B cell (primary cell): Measurements from ENCODE around the gene ENTHD1. TPM values are rescaled to one million over a fixed set of nuclear protein-coding genes. Genes with fewer than 3 reads are reported as not detected.

Source experiments
- ATAC-seq: fragments of 200-7000 bp; cut with Tn5 transposase; one replicate; pipeline ENCODE4 v1.10.0; 2021; ENCODE audit warnings: low read depth, mild to moderate bottlenecking, moderate number of reproducible peaks, moderate library complexity
- CTCF ChIA-PET: fragments of 350-600 bp; sonication (Branson Sonifier 250); formaldehyde crosslinking; loops from one replicate; lab custom pipeline; 2021; ENCODE audit warnings: antibody characterized with exemption, inconsistent platforms; lab: Charles Lee
- POLR2A ChIA-PET: fragments of 350-600 bp; sonication (Branson Sonifier 250); formaldehyde crosslinking; loops from one replicate; lab custom pipeline; 2021; ENCODE audit warnings: antibody characterized with exemption; lab: Charles Lee
- DNase-seq: peaks from one replicate; pipeline ENCODE4 v3.0.0; 2013
- H2AFZ ChIP-seq: 2 replicates; pipeline ENCODE4 v1.6.1; 2012; ENCODE audit warnings: mild to moderate bottlenecking, low read depth, low read length; ENCODE audit not compliant: insufficient read depth, poor library complexity, severe bottlenecking
- H3K27ac ChIP-seq, 2 donors: 1 replicate in 1 of 2; 2 replicates in 1 of 2; pipeline ENCODE4 v1.5.1; 2012 to 2013; ENCODE audit warnings: low read length in 2 of 2, mild to moderate bottlenecking in 2 of 2, moderate library complexity in 1 of 2
- H3K27me3 ChIP-seq, 4 experiments: fragments of 200-600 bp in 1 of 4; sonication (generic) in 1 of 4; replicated peaks in 1 of 4; 1 replicate in 2 of 4; 2 replicates in 2 of 4; pipeline versions ENCODE4 v1.6.1 to v1.7.0; 2013 to 2016; ENCODE audit warnings: low read length in 3 of 4, mild to moderate bottlenecking in 2 of 4, mixed read lengths in 1 of 4, moderate library complexity in 1 of 4; ENCODE audit not compliant: insufficient read depth in 4 of 4, control insufficient read depth in 3 of 4; ENCODE audit errors: control extremely low read depth in 1 of 4
- H3K36me3 ChIP-seq, 2 experiments: replicated peaks in 1 of 2; 1 replicate in 1 of 2; 2 replicates in 1 of 2; pipeline versions ENCODE4 v1.6.1 to v1.7.1; 2013; ENCODE audit warnings: low read length in 1 of 2; ENCODE audit not compliant: insufficient read depth in 2 of 2, control insufficient read depth in 1 of 2; ENCODE audit errors: control extremely low read depth in 1 of 2, extremely low read depth in 1 of 2
- H3K4me1 ChIP-seq, 2 donors: fragments of 200-600 bp in 1 of 2; sonication (generic) in 1 of 2; 1 replicate in 1 of 2; 2 replicates in 1 of 2; pipeline versions ENCODE4 v1.5.1 to v1.6.1; 2013 to 2017; ENCODE audit warnings: low read length in 2 of 2; ENCODE audit not compliant: control insufficient read depth in 2 of 2, insufficient read depth in 2 of 2
- H3K4me2 ChIP-seq: replicated peaks from 2 replicates; pipeline ENCODE3; 2012; ENCODE audit warnings: mild to moderate bottlenecking, low read depth, low read length; ENCODE audit not compliant: poor library complexity, severe bottlenecking
- H3K4me3 ChIP-seq, 5 experiments: fragments of 200-600 bp in 1 of 5; sonication (generic) in 1 of 5; 1 replicate in 3 of 5; 2 replicates in 2 of 5; pipeline versions ENCODE4 v1.5.1 to v1.7.0; 2011 to 2016; ENCODE audit warnings: low read length in 4 of 5, mild to moderate bottlenecking in 4 of 5, low read depth in 2 of 5, control low read depth in 1 of 5, moderate library complexity in 1 of 5; ENCODE audit not compliant: insufficient read depth in 1 of 5; ENCODE audit errors: control extremely low read depth in 1 of 5, extremely low read depth in 1 of 5
- H3K79me2 ChIP-seq: fragments of 200-600 bp; sonication (generic); one replicate; pipeline ENCODE4 v1.6.0; 2016; ENCODE audit warnings: low read length; ENCODE audit not compliant: control insufficient read depth, insufficient read depth
- H3K9ac ChIP-seq: fragments of 200-600 bp; sonication (generic); 2 replicates; pipeline ENCODE4 v1.6.1; 2017; ENCODE audit warnings: mild to moderate bottlenecking, low read length, moderate library complexity
- H3K9me3 ChIP-seq, 3 donors: one replicate each; pipeline versions ENCODE4 v1.6.1 to v1.7.1; 2013; ENCODE audit warnings: low read length in 2 of 3; ENCODE audit not compliant: control insufficient read depth in 2 of 3, insufficient read depth in 1 of 3; ENCODE audit errors: control extremely low read depth in 1 of 3
- H4K20me1 ChIP-seq: 2 replicates; pipeline ENCODE4 v1.6.0; 2012; ENCODE audit warnings: mild to moderate bottlenecking, low read length; ENCODE audit not compliant: insufficient read depth, control insufficient read depth, poor library complexity, severe bottlenecking
- H3K27ac Mint-ChIP-seq: one replicate; pipeline ENCODE4 v1.8.0; 2021; ENCODE audit warnings: mixed read lengths
- H3K27me3 Mint-ChIP-seq: one replicate; pipeline ENCODE4 v1.8.0; 2021; ENCODE audit warnings: mixed read lengths
- H3K4me1 Mint-ChIP-seq: one replicate; pipeline ENCODE4 v1.8.0; 2021; ENCODE audit warnings: mixed read lengths
- H3K4me3 Mint-ChIP-seq: one replicate; pipeline ENCODE4 v1.8.0; 2021; ENCODE audit warnings: mixed read lengths
- H3K9me3 Mint-ChIP-seq: one replicate; pipeline ENCODE4 v1.8.0; 2022; ENCODE audit warnings: mixed read lengths; ENCODE audit not compliant: insufficient read depth
- EZH2 ChIP-seq: IDR thresholded peaks from 2 replicates; pipeline ENCODE4 v1.6.1; 2012; ENCODE audit warnings: borderline replicate concordance, low read depth, mild to moderate bottlenecking, moderate library complexity, low read length; ENCODE audit not compliant: insufficient read depth, poor library complexity, severe bottlenecking
- WGBS: methylation state at CpG from one replicate; pipeline ENCODE4 v1.1.5; 2013; ENCODE audit warnings: missing lambda C conversion rate; ENCODE audit not compliant: insufficient coverage; 5-methylcytosine and 5-hydroxymethylcytosine counted together
- intact Hi-C: fragments of 100-400 bp; cut with micrococcal nuclease; formaldehyde crosslinking; loops from one replicate; pipeline ENCODE4 v1.10.0; 2022
- polyA plus RNA-seq: library from polyadenylated mRNA; depleted of rRNA; stranded (reverse); fragments of >200 nt; gene quantifications from 2 replicates; pipeline ENCODE4 v1.2.3, GENCODE V29; 2012
- total RNA-seq, 2 donors: library from RNA; stranded (reverse); fragments of 120-200 nt in 1 of 2; gene quantifications; 1 replicate in 1 of 2; 2 replicates in 1 of 2; pipeline versions ENCODE4 v1.2.3 to v1.2.4, GENCODE V29; 2013 to 2022
- TF ChIP-seq, protein P1 (sequence below): fragments of 200-600 bp; IDR thresholded peaks from one replicate; pipeline ENCODE4 v1.8.0; 2022; ENCODE audit warnings: antibody characterized with exemption, mild to moderate bottlenecking

The ENTHD1 gene
- total and polyA plus RNA-seq, 2 donors (not counting 1 experiment from before 2014, with no cell fraction given) = not detected

DNA sequence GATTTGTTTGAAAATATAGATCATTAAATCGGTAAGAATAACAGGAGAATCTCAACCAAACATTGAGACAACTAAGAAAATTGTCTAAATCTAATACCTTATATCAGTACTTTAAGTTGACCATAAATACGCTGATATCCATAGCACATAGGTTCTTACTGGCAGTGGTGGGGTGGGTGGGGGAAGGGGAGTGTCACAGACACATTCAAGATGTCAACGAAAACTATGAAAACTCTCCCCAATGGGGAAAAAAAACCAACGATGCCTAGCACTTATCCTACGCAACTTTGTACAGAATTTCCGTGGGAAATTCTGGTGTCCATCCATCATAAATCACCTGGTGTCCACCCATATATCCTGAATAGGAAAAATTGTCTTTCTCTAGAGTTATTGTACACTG lies 13.5 kb upstream of the ENTHD1 start:
- no peak overlapping the region for H3K27ac Mint-ChIP-seq
- H3K4me1 ChIP-seq = peaks cover 11 to 20% of the 10 kb centered on the region in 2 donors
- no peaks in the 10 kb centered on the region for H3K27me3 ChIP-seq
- H2AFZ ChIP-seq = no peak overlapping the region
- intact Hi-C loops = no loop called here
- no peak for ATAC-seq
- DNase-seq = no peak
- peaks cover 0 to 3% of the 10 kb centered on the region in 2 experiments for H3K36me3 ChIP-seq
- peaks cover 97% of the 10 kb centered on the region for H3K79me2 ChIP-seq
- no peaks in the 10 kb centered on the region for H3K27me3 Mint-ChIP-seq
- H3K9me3 Mint-ChIP-seq = no peaks in the 10 kb centered on the region
- no peaks in the 10 kb centered on the region for H3K9me3 ChIP-seq
- no peak overlapping the region for H3K4me3 Mint-ChIP-seq
- H3K4me3 ChIP-seq = no peak overlapping the region
- no peak overlapping the region for H3K4me2 ChIP-seq
- H3K9ac ChIP-seq = no peak overlapping the region
- no CpG with 5 or more reads among the region's 6 CpGs for WGBS
- CTCF ChIA-PET = interaction anchor here (0.6 kb wide), 1 partner anchor 27 kb away, joined by 3 read pairs; no protein-coding TSS in a partner anchor
- peaks cover 5% of the 10 kb centered on the region for H4K20me1 ChIP-seq
- H3K4me1 Mint-ChIP-seq = peaks cover 58% of the 10 kb centered on the region
- H3K27ac ChIP-seq = no peak overlapping the region
- POLR2A ChIA-PET = no interaction called here
- no peak for TF ChIP-seq EZH2
- TF ChIP-seq, protein P1, sequence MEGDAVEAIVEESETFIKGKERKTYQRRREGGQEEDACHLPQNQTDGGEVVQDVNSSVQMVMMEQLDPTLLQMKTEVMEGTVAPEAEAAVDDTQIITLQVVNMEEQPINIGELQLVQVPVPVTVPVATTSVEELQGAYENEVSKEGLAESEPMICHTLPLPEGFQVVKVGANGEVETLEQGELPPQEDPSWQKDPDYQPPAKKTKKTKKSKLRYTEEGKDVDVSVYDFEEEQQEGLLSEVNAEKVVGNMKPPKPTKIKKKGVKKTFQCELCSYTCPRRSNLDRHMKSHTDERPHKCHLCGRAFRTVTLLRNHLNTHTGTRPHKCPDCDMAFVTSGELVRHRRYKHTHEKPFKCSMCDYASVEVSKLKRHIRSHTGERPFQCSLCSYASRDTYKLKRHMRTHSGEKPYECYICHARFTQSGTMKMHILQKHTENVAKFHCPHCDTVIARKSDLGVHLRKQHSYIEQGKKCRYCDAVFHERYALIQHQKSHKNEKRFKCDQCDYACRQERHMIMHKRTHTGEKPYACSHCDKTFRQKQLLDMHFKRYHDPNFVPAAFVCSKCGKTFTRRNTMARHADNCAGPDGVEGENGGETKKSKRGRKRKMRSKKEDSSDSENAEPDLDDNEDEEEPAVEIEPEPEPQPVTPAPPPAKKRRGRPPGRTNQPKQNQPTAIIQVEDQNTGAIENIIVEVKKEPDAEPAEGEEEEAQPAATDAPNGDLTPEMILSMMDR = no peak

DNA sequence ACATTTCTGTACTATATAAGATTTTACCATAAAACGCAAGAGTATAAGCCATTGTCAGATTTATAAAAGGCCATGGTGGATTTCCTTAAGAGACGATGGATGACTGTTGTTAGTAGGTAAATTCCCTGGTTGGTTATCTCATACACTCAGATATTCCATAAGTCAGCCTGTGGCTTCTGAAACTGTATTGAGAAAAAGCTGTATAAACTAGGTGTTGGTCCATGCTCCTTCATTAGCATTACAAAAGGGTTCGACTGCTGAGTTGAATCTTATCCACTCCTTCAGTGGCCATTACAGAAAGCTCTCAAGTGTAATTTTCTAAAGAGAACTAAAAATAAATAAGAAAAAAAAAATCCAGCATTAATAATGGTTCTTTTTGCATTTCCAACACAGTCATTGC lies 12.6 kb upstream of the ENTHD1 start:
- Histone ChIP-seq H3K36me3 (peaks cover 0 to 3% of the 10 kb centered on the region in 2 experiments), H3K27me3 (no peaks in the 10 kb centered on the region), H3K79me2 (peaks cover 97% of the 10 kb centered on the region), H3K4me1 (peaks cover 19 to 26% of the 10 kb centered on the region in 2 donors), H4K20me1 (peaks cover 5% of the 10 kb centered on the region), H3K4me2 (no peak overlapping the region), H3K9me3 (no peaks in the 10 kb centered on the region), H3K27ac (no peak overlapping the region), H3K4me3 (no peak overlapping the region), H2AFZ (no peak overlapping the region), H3K9ac (no peak overlapping the region)
- no peak for ATAC-seq
- CTCF ChIA-PET = interaction anchor here (0.6 to 1.1 kb wide), 2 partner anchors 20 to 28 kb away, joined by 3 to 4 read pairs; no protein-coding TSS in a partner anchor
- no peak overlapping the region for H3K4me3 Mint-ChIP-seq
- no peak for DNase-seq
- POLR2A ChIA-PET = no interaction called here
- intact Hi-C loops = no loop called here
- peaks cover 61% of the 10 kb centered on the region for H3K4me1 Mint-ChIP-seq
- no CpG with 5 or more reads among the region's 3 CpGs for WGBS
- H3K9me3 Mint-ChIP-seq = no peaks in the 10 kb centered on the region
- no peak overlapping the region for H3K27ac Mint-ChIP-seq
- H3K27me3 Mint-ChIP-seq = no peaks in the 10 kb centered on the region
- no peak for TF ChIP-seq EZH2
- TF ChIP-seq, protein P1 = no peak
